ENCODE measurements around the gene CDK18. TPM values are rescaled to one million over a fixed set of nuclear protein-coding genes. Genes with fewer than 3 reads are reported as not detected.
"Not testable (repeated sequence)": the region's sequence is repeated elsewhere in the genome, so short reads cannot be mapped to it uniquely, and the experiment has no call there.

CDK18 gene
- total and polyA plus RNA-seq, 10 of the 15 experiments (the other 5 are each of a cell fraction or from before 2014, with no cell fraction given) = 0.13 to 4.4 (median 0.52) TPM; not detected in 2

DNA sequence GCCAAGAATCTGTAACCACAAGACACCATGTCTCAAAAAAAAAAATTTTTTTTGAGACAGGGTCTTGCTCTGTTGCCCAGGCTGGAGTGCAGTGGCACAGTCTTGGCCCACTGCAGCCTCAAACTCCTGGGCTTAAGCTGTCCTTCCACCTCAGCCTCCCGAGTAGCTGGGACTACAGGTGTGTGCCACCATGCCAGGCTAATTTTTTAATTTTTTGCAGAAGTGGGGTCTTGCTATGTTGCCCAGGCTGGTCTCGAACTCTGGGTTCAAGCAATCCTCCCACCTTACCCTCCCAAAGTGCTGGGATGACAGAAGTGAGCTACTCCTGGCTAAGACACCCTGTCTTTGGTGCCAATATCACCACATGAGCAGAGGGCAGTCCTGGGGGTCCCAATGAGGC, 25.5 kb upstream of the CDK18 start:
- in situ Hi-C loops (cut with MboI); H3K27me3 ChIP-seq (replicated peaks in 1 of 2; ENCODE audit: control insufficient read depth in 2 of 2, insufficient read depth in 2 of 2, low read length in 1 of 2); FAIRE-seq; BruUV-seq (replicated peaks); H3K4me3 ChIP-seq; H3K9me3 ChIP-seq (replicated peaks; ENCODE audit: control insufficient read depth, insufficient read depth, low read length); DNase-seq (ENCODE audit: low read depth, low spot score); intact Hi-C loops (cut with micrococcal nuclease; ENCODE audit: unreplicated experiment); H2AFZ ChIP-seq (ENCODE audit: control insufficient read depth, low read depth, low read length); H3K4me2 ChIP-seq (ENCODE audit: control insufficient read depth, insufficient read depth); H4K20me1 ChIP-seq (ENCODE audit: control insufficient read depth, insufficient read depth); H3K36me3 ChIP-seq (ENCODE audit: control insufficient read depth in 2 of 2, insufficient read depth in 2 of 2, low read length in 1 of 2); ATAC-seq; H3K79me2 ChIP-seq (ENCODE audit: control insufficient read depth, insufficient read depth, low read length); H3K9ac ChIP-seq (ENCODE audit: control insufficient read depth, insufficient read depth, low read length); H3K27ac ChIP-seq (ENCODE audit: control insufficient read depth, insufficient read depth): not testable (repeated sequence)
- 3% methylated on average over 2 of the region's 2 CpGs for WGBS (ENCODE audit: insufficient coverage, insufficient replicate concordance, low lambda C conversion rate, missing lambda C conversion rate)
- peak; percentile 48; the same call in 1 of the 2 replicates for TF ChIP-seq ZNF217 (IDR thresholded peaks at IDR 0.05)
- peaks cover 25% of the 10 kb centered on the region for H3K4me1 ChIP-seq (ENCODE audit: control insufficient read depth, insufficient read depth, low read length)
- ChIA-PET POLR2A (interaction anchor here (0.9 to 1.4 kb wide), 5 partner anchors 23 to 152 kb away, joined by 3 to 4 read pairs (median 3); partner anchors contain the start of gene BLACAT1), RAD21 (ENCODE audit: unreplicated experiment) (interaction anchor here (1.0 to 5.3 kb wide), 8 partner anchors 24 to 125 kb away, joined by 3 to 42 read pairs (median 4); no protein-coding TSS in a partner anchor), SMC1A (ENCODE audit: uncharacterized antibody, unreplicated experiment) (interaction anchor here (0.9 to 5.7 kb wide), 10 partner anchors 10 to 249 kb away, joined by 3 to 35 read pairs (median 7); partner anchors contain the start of gene LEMD1), CTCF (interaction anchor here (1.1 to 12.4 kb wide), 17 partner anchors 8 to 206 kb away, joined by 3 to 191 read pairs (median 5); no protein-coding TSS in a partner anchor)

DNA sequence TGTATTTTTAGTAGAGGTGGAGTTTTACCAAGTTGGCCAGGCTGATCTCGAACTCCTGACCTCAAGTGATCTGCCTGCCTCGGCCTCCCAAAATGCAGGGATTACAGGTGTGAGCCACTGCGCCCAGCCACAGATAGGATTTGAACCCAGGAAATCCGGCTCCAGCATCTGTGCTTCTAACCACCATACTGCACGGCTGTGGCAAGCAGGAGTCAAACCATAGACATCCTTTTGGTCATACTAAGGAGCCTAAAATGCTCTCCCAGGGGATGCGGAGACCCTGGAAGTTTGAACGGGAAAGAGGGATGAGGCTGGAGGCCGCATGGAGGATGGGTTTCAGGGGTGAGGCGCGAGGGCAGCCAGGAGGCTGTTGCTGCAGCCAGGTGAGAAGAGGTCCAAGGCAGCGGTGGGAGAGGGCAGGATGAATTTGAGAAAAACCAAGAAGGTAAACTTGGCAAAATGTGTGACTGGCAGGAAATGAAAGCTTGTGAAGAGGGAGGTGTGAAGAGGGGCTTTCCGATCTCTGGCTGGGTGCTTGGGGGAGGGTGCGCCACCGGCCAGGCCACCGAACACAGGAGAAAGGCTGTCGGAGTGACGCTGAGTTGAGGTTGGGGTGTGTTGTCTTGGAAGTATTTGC, 24.0 kb upstream of the CDK18 start:
- ChIA-PET POLR2A (interaction anchor here (0.6 to 1.0 kb wide), 3 partner anchors 17 to 149 kb away, joined by 3 to 4 read pairs (median 3); no protein-coding TSS in a partner anchor), SMC1A (ENCODE audit: uncharacterized antibody, unreplicated experiment) (interaction anchor here (0.8 to 5.7 kb wide), 7 partner anchors 8 to 251 kb away, joined by 3 to 35 read pairs (median 6); no protein-coding TSS in a partner anchor), RAD21 (ENCODE audit: unreplicated experiment) (interaction anchor here (0.8 to 5.3 kb wide), 7 partner anchors 28 to 126 kb away, joined by 3 to 42 read pairs (median 8); no protein-coding TSS in a partner anchor), CTCF (interaction anchor here (0.8 to 12.4 kb wide), 13 partner anchors 9 to 155 kb away, joined by 3 to 191 read pairs (median 4); no protein-coding TSS in a partner anchor)
- no TSS peak for BruUV-seq (replicated peaks)
- intact Hi-C loops (cut with micrococcal nuclease; ENCODE audit: unreplicated experiment) (loop anchor here (2.0 kb wide), 1 partner anchor 40 kb away; no protein-coding TSS in a partner anchor), in situ Hi-C loops (cut with MboI) (no loop called here)
- H3K4me2 ChIP-seq (ENCODE audit: control insufficient read depth, insufficient read depth) = peak overlapping the region; percentile 88
- no peaks in the 10 kb centered on the region for H3K79me2 ChIP-seq (ENCODE audit: control insufficient read depth, insufficient read depth, low read length)
- peaks cover 25% of the 10 kb centered on the region for H3K4me1 ChIP-seq (ENCODE audit: control insufficient read depth, insufficient read depth, low read length)
- 26% methylated on average over 17 of the region's 17 CpGs for WGBS (ENCODE audit: insufficient coverage, insufficient replicate concordance, low lambda C conversion rate, missing lambda C conversion rate)
- ATAC-seq = peak; percentile 84
- peak overlapping the region; percentile 37; the same call in 1 of the 2 replicates for H2AFZ ChIP-seq (ENCODE audit: control insufficient read depth, low read depth, low read length)
- peak; percentile 98 for FAIRE-seq
- H4K20me1 ChIP-seq (ENCODE audit: control insufficient read depth, insufficient read depth) = no peaks in the 10 kb centered on the region
- H3K9ac ChIP-seq (ENCODE audit: control insufficient read depth, insufficient read depth, low read length) = peak overlapping the region; percentile 38; the same call in 1 of the 2 replicates
- no peaks in the 10 kb centered on the region for H3K27me3 ChIP-seq (replicated peaks in 1 of 2; ENCODE audit: control insufficient read depth in 2 of 2, insufficient read depth in 2 of 2, low read length in 1 of 2)
- no peaks in the 10 kb centered on the region for H3K36me3 ChIP-seq (ENCODE audit: control insufficient read depth in 2 of 2, insufficient read depth in 2 of 2, low read length in 1 of 2)
- no peaks in the 10 kb centered on the region; the same call in none of the 3 replicates for H3K9me3 ChIP-seq (replicated peaks; ENCODE audit: control insufficient read depth, insufficient read depth, low read length)
- peak; percentile 73 for DNase-seq (ENCODE audit: low read depth, low spot score)
- H3K27ac ChIP-seq (ENCODE audit: control insufficient read depth, insufficient read depth) = peak overlapping the region; percentile 63
- H3K4me3 ChIP-seq = peak overlapping the region; percentile 49; the same call in 1 of the 2 replicates
- TF ChIP-seq MTA2 (IDR thresholded peaks at IDR 0.05; ENCODE audit: low read depth) (peak; percentile 88), IKZF2 (IDR thresholded peaks at IDR 0.05) (peak; percentile 99), GATAD2B (conservative IDR thresholded peaks at IDR 0.05; ENCODE audit: low read depth) (peak; percentile 85), NR2C2 (IDR thresholded peaks at IDR 0.05; ENCODE audit: borderline replicate concordance, control insufficient read depth, insufficient read length, low read depth) (no peak), ZZZ3 (IDR thresholded peaks at IDR 0.05; ENCODE audit: control insufficient read depth, insufficient read length, low read depth) (no peak), MEF2A (IDR thresholded peaks at IDR 0.05; ENCODE audit: insufficient read depth, low read depth, low read length) (0 out of 2 replicates have a peak, but pooled peaks have one; percentile 12), SIN3A (IDR thresholded peaks at IDR 0.05; ENCODE audit: low read depth, low read length) (no peak), MXI1 (IDR thresholded peaks at IDR 0.05; ENCODE audit: low read depth, low read length) (no peak), PAX5 (IDR thresholded peaks at IDR 0.05; ENCODE audit: borderline replicate concordance, low read depth, low read length) (peak; percentile 82; the same call in 1 of the 2 replicates)
- TF ChIP-seq, protein P1, sequence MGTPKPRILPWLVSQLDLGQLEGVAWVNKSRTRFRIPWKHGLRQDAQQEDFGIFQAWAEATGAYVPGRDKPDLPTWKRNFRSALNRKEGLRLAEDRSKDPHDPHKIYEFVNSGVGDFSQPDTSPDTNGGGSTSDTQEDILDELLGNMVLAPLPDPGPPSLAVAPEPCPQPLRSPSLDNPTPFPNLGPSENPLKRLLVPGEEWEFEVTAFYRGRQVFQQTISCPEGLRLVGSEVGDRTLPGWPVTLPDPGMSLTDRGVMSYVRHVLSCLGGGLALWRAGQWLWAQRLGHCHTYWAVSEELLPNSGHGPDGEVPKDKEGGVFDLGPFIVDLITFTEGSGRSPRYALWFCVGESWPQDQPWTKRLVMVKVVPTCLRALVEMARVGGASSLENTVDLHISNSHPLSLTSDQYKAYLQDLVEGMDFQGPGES (IDR thresholded peaks at IDR 0.05) = no peak
- TF ChIP-seq, protein P2, sequence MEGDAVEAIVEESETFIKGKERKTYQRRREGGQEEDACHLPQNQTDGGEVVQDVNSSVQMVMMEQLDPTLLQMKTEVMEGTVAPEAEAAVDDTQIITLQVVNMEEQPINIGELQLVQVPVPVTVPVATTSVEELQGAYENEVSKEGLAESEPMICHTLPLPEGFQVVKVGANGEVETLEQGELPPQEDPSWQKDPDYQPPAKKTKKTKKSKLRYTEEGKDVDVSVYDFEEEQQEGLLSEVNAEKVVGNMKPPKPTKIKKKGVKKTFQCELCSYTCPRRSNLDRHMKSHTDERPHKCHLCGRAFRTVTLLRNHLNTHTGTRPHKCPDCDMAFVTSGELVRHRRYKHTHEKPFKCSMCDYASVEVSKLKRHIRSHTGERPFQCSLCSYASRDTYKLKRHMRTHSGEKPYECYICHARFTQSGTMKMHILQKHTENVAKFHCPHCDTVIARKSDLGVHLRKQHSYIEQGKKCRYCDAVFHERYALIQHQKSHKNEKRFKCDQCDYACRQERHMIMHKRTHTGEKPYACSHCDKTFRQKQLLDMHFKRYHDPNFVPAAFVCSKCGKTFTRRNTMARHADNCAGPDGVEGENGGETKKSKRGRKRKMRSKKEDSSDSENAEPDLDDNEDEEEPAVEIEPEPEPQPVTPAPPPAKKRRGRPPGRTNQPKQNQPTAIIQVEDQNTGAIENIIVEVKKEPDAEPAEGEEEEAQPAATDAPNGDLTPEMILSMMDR (IDR thresholded peaks at IDR 0.05 in 2 of 3, conservative IDR thresholded peaks at IDR 0.05 in 1 of 3; ENCODE audit: control insufficient read depth in 2 of 3, extremely low read depth in 1 of 3, insufficient read depth in 1 of 3, low read depth in 3 of 3, low read length in 3 of 3) = no peak

Data from GM12878 (cell line).